HepG2 (cell line): ENCODE measurements around the gene MVK. TPM values are rescaled to one million over a fixed set of nuclear protein-coding genes. Genes with fewer than 3 reads are reported as not detected.

Experiments used
- ATAC-seq: fragments of 200-7000 bp; cut with Tn5 transposase; 3 replicates; pipeline ENCODE4 v1.9.1; 2020; ENCODE audit warnings: mild to moderate bottlenecking, moderate library complexity
- BruUV-seq: library from RNA; stranded (reverse); fragments of 400-500 nt; replicated peaks from 2 replicates; lab custom pipeline; 2021; lab: Mats Ljungman, UMichigan
- CTCF ChIA-PET: fragments of 300-600 bp; formaldehyde crosslinking; extraction: SDS; loops from one replicate; lab custom pipeline; 2021; ENCODE audit warnings: low total read pairs, inconsistent platforms, low intra/inter-chr PET ratio; lab: Yijun Ruan, JAX
- POLR2A ChIA-PET: fragments of 350-600 bp; sonication (Branson Sonifier 250); formaldehyde crosslinking; loops from one replicate; lab custom pipeline; 2020; ENCODE audit warnings: antibody characterized with exemption, inconsistent platforms; lab: Yijun Ruan, JAX
- DNase-seq: peaks from one replicate; pipeline ENCODE4 v3.0.0-alpha.2; 2015; ENCODE audit warnings: low spot score
- FAIRE-seq: peaks from 3 replicates; lab custom pipeline; 2011; peaks lifted over from hg19 to GRCh38; lab: Jason Lieb, UNC
- H2AFZ ChIP-seq: one replicate; pipeline ENCODE4 v1.6.1; 2011; ENCODE audit warnings: low read length, inconsistent platforms
- H3K27ac ChIP-seq: fragments of 300-600 bp; 3 replicates; pipeline ENCODE4 v1.8.0; 2011; ENCODE audit warnings: mixed run types, mild to moderate bottlenecking, mixed read lengths, low read length, inconsistent platforms; ENCODE audit not compliant: insufficient read depth; ENCODE audit errors: extremely low read length
- H3K27me3 ChIP-seq, 2 experiments: fragments of 200-600 bp in 1 of 2; 2 replicates in 1 of 2; 3 replicates in 1 of 2; pipeline versions ENCODE4 v1.6.0 to v1.8.0; 2011; ENCODE audit warnings: low read length in 2 of 2, mild to moderate bottlenecking in 2 of 2, moderate library complexity in 2 of 2, inconsistent platforms in 1 of 2; ENCODE audit not compliant: insufficient read depth in 2 of 2, control insufficient read depth in 1 of 2
- H3K36me3 ChIP-seq, 2 experiments: fragments of 200-600 bp in 1 of 2; replicated peaks in 1 of 2; 2 replicates in 1 of 2; 3 replicates in 1 of 2; pipeline versions ENCODE4 v1.5.1 to v1.8.0; 2011; ENCODE audit warnings: low read length in 2 of 2, inconsistent platforms in 1 of 2; ENCODE audit not compliant: insufficient read depth in 2 of 2, control insufficient read depth in 1 of 2
- H3K4me1 ChIP-seq: 2 replicates; pipeline ENCODE4 v1.5.1; 2012; ENCODE audit warnings: low read length, inconsistent platforms; ENCODE audit not compliant: insufficient read depth
- H3K4me2 ChIP-seq: 2 replicates; pipeline ENCODE4 v1.6.0; 2011; ENCODE audit warnings: low read depth, low read length, inconsistent platforms
- H3K4me3 ChIP-seq, 3 experiments: fragments of 200-600 bp in 1 of 3; sonication (generic), shearing (Covaris generic) in 1 of 3; replicated peaks in 1 of 3; 2 replicates each; pipeline ENCODE4 v1.5.1; 2011 to 2016; ENCODE audit warnings: low read length in 3 of 3, inconsistent platforms in 2 of 3, low read depth in 2 of 3, mild to moderate bottlenecking in 2 of 3, control low read depth in 1 of 3, mixed read lengths in 1 of 3; ENCODE audit not compliant: insufficient read depth in 1 of 3
- H3K79me2 ChIP-seq: one replicate; pipeline ENCODE4 v1.6.1; 2011; ENCODE audit warnings: low read length, inconsistent platforms; ENCODE audit not compliant: insufficient read depth
- H3K9ac ChIP-seq: 2 replicates; pipeline ENCODE4 v1.6.0; 2011; ENCODE audit warnings: mild to moderate bottlenecking, low read depth, low read length, inconsistent platforms; ENCODE audit not compliant: insufficient read depth
- H3K9me3 ChIP-seq: 2 replicates; pipeline ENCODE4 v1.5.1; 2012; ENCODE audit warnings: mild to moderate bottlenecking, low read length
- H4K20me1 ChIP-seq: 2 replicates; pipeline ENCODE4 v1.6.0; 2011; ENCODE audit warnings: inconsistent platforms, mild to moderate bottlenecking, low read length, moderate library complexity; ENCODE audit not compliant: insufficient read depth
- BORCS8-MEF2B ChIP-seq: sonication (generic); formaldehyde crosslinking; IDR thresholded peaks from 2 replicates; pipeline ENCODE4 v1.8.0; 2022; ENCODE audit warnings: mild to moderate bottlenecking, missing genetic modification reagents
- DNMT3B ChIP-seq: conservative IDR thresholded peaks from 2 replicates; pipeline ENCODE4 v1.6.1; 2016; ENCODE audit warnings: missing biosample characterization, control low read depth
- FOXP1 ChIP-seq, 2 experiments: fragments of 450-650 bp in 1 of 2; IDR thresholded peaks; 2 replicates each; pipeline ENCODE4 v1.6.1; 2017 to 2018; ENCODE audit warnings: antibody characterized with exemption in 1 of 2
- SIN3B ChIP-seq: fragments of 150-350 bp; IDR thresholded peaks from 2 replicates; pipeline ENCODE4 v1.6.1; 2014; ENCODE audit warnings: low read length
- TCF7L2 ChIP-seq: IDR thresholded peaks from 2 replicates; pipeline ENCODE4 v1.6.1; 2011; ENCODE audit warnings: mild to moderate bottlenecking, low read depth, low read length, moderate library complexity
- YEATS2 ChIP-seq: sonication (generic); formaldehyde crosslinking; IDR thresholded peaks from 2 replicates; pipeline ENCODE4 v1.4.0; 2020; ENCODE audit warnings: missing genetic modification reagents, borderline replicate concordance
- ZFX ChIP-seq: sonication (generic); formaldehyde crosslinking; IDR thresholded peaks from 2 replicates; pipeline ENCODE4 v1.4.0; 2020; ENCODE audit warnings: mild to moderate bottlenecking, low read depth, missing genetic modification reagents, moderate library complexity
- ZNF12 ChIP-seq: sonication (generic); formaldehyde crosslinking; IDR thresholded peaks from 2 replicates; pipeline ENCODE4 v1.5.0; 2020; ENCODE audit warnings: missing genetic modification reagents
- WGBS: methylation state at CpG from one replicate; pipeline ENCODE4 v1.1.6; 2017; ENCODE audit warnings: low lambda C conversion rate; 5-methylcytosine and 5-hydroxymethylcytosine counted together
- in situ Hi-C: cut with HindIII; loops from 2 replicates; pipeline ENCODE4 v1.10.0; 2017; ENCODE audit warnings: low pct_unique_long_range_greater_than_20kb; ENCODE audit not compliant: extremely low pct_ligation_motif_present
- intact Hi-C: fragments of 100-400 bp; cut with micrococcal nuclease; formaldehyde crosslinking; loops from one replicate; pipeline ENCODE4 v1.10.0; 2022; ENCODE audit not compliant: unreplicated experiment
- polyA plus RNA-seq, 8 experiments: library from polyadenylated mRNA; depleted of rRNA in 3 of 8; stranded (reverse) in 7 of 8; unstranded in 1 of 8; fragments of >200 nt; fragmentation: Illumina TruSeq in 4 of 8; extraction: Trizol in 4 of 8; gene quantifications; 2 replicates each; pipeline versions ENCODE4 v1.2.1 to v1.2.3, GENCODE V29; 2011 to 2016; ENCODE audit warnings: low read depth in 4 of 8, missing spikeins in 1 of 8, mixed read lengths in 1 of 8; ENCODE audit not compliant: insufficient read depth in 1 of 8
- total RNA-seq, 5 experiments: library from RNA; depleted of rRNA; stranded (reverse); fragments of >200 nt; fragmentation: Illumina TruSeq; extraction: Trizol; gene quantifications; 2 replicates each; pipeline ENCODE4 v1.2.3, GENCODE V29; 2016; ENCODE audit warnings: low read depth in 1 of 5
- TF ChIP-seq, protein P1 (sequence below): sonication (generic); formaldehyde crosslinking; IDR thresholded peaks from 2 replicates; pipeline ENCODE4 v1.5.1; 2020; ENCODE audit warnings: missing genetic modification reagents, mild to moderate bottlenecking, borderline replicate concordance

Gene MVK
- total and polyA plus RNA-seq, 2 of the 13 experiments (the other 11 are each of a cell fraction or from before 2014, with no cell fraction given), result 11.6 to 66.9 TPM

DNA sequence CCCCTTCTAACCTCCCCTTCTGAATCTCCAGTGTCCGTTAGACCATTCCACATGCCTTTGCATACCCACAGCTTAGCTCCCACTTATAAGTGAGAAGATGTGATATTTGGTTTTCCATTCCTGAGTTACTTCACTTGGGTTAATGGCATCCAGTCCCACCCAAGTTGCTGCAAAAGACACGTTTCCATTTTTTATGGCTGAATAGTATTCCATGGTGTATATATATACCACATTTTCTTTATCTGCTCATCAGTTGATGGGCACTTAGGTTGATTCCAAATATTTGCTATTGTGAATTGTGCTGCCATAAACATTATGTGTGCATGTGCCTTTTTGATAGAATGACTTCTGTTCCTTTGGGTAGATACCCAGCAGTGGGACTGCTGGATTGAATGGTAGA lies 67.8 kb downstream of the MVK start:
- CTCF ChIA-PET, result no interaction called here
- DNase-seq (no peak), ATAC-seq (no peak), FAIRE-seq (no peak)
- POLR2A ChIA-PET, result no interaction called here
- H4K20me1 ChIP-seq, result no peaks in the 10 kb centered on the region
- H3K79me2 ChIP-seq, result no peaks in the 10 kb centered on the region
- no peaks in the 10 kb centered on the region for H3K36me3 ChIP-seq
- no peaks in the 10 kb centered on the region for H3K9me3 ChIP-seq
- peaks cover 5 to 21% of the 10 kb centered on the region in 2 experiments; a peak in 3 of 5 replicates for H3K27me3 ChIP-seq
- no peak overlapping the region for H3K4me2 ChIP-seq
- in situ Hi-C loops (no loop called here), intact Hi-C loops (no loop called here)
- TF ChIP-seq ZFX (no peak), YEATS2 (no peak), TCF7L2 (no peak), ZNF12 (CRISPR knock-in tag) (no peak), BORCS8-MEF2B (CRISPR knock-in tag) (no peak), DNMT3B (no peak), SIN3B (no peak), FOXP1 (IDR thresholded peaks at IDR 0.05) (no peak), FOXP1 (CRISPR knock-in tag; IDR thresholded peaks at IDR 0.05) (no peak)
- TF ChIP-seq, protein P1, sequence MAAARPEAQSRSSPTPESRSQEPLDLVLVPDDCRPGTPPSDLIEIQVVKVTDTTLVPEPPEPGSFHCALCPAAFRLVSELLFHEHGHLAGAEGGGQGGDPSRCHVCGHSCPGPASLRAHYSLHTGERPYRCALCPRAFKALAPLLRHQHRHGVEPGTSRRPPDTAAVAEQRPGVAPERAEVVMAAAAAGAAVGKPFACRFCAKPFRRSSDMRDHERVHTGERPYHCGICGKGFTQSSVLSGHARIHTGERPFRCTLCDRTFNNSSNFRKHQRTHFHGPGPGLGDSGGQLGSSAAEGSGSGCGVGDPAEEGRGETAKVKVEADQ (CRISPR knock-in tag), result no peak
- no peak overlapping the region for H3K9ac ChIP-seq
- H3K4me1 ChIP-seq, result peaks cover 9% of the 10 kb centered on the region
- BruUV-seq, result no TSS peak
- WGBS, result 36% methylated on average over 2 of the region's 2 CpGs
- H3K27ac ChIP-seq, result no peak overlapping the region
- no peak overlapping the region for H2AFZ ChIP-seq
- H3K4me3 ChIP-seq, result no peak overlapping the region
